GM12865 (cell line): ENCODE data around the gene SLC22A2.

Source experiments
- DNase-seq: peaks from one replicate; pipeline ENCODE4 v3.0.0; 2010; ENCODE audit warnings: low read depth
- H3K4me3 ChIP-seq: 2 replicates; pipeline ENCODE4 v1.5.1; 2011; ENCODE audit warnings: mild to moderate bottlenecking, low read depth, low read length, control low read depth
- CTCF ChIP-seq: IDR thresholded peaks from 2 replicates; pipeline ENCODE4 v1.5.1; 2011; ENCODE audit warnings: low read length, control low read depth, low read depth, inconsistent platforms; ENCODE audit not compliant: insufficient read depth; ENCODE audit errors: missing control alignments

Gene SLC22A2

GRCh38 chr6:160190081-160190480, 68.5 kb downstream of the SLC22A2 start:
- no peak for TF ChIP-seq CTCF
- no peak overlapping the region for H3K4me3 ChIP-seq

GRCh38 chr6:160188773-160189172, 69.8 kb downstream of the SLC22A2 start:
- TF ChIP-seq CTCF = no peak
- H3K4me3 ChIP-seq = no peak overlapping the region
- no peak for DNase-seq

More at GRCh38 chr6:160190081-160190480, 68.5 kb downstream of the SLC22A2 start:
- DNase-seq = no peak

- no peak overlapping the region for H3K4me3 ChIP-seq
- no peak for DNase-seq
- TF ChIP-seq CTCF = no peak
These were observed 77.9 kb downstream of the SLC22A2 start for GRCh38 chr6:160180706-160181105.

GRCh38 chr6:160178271-160178670, 80.3 kb downstream of the SLC22A2 start:
- no peak for DNase-seq
- no peak for TF ChIP-seq CTCF
- no peak overlapping the region for H3K4me3 ChIP-seq

- H3K4me3 ChIP-seq = no peak overlapping the region
- no peak for TF ChIP-seq CTCF
- no peak for DNase-seq
These were observed 81.4 kb downstream of the SLC22A2 start for GRCh38 chr6:160177220-160177619.

GRCh38 chr6:160174681-160175080, 83.9 kb downstream of the SLC22A2 start:
- no peak overlapping the region for H3K4me3 ChIP-seq
- no peak for TF ChIP-seq CTCF
- no peak for DNase-seq

GRCh38 chr6:160173806-160174527, 84.7 kb downstream of the SLC22A2 start:
- DNase-seq = no peak
- no peak overlapping the region for H3K4me3 ChIP-seq
- no peak for TF ChIP-seq CTCF
